K562 (cell line): Measurements from ENCODE around the gene PCDH12. TPM values are rescaled to one million over a fixed set of nuclear protein-coding genes. Genes with fewer than 3 reads are reported as not detected.

Source experiments
- CEBPB ChIP-seq: fragments of 450-650 bp; IDR thresholded peaks from 2 replicates; pipeline ENCODE4 v1.6.1; 2016; ENCODE audit warnings: missing genetic modification characterization, missing compliant biosample characterization
- GTF2A2 ChIP-seq: IDR thresholded peaks from 2 replicates; pipeline ENCODE4 v1.6.1; 2016; ENCODE audit warnings: mild to moderate bottlenecking, missing genetic modification characterization, missing compliant biosample characterization
- MAFK ChIP-seq: IDR thresholded peaks from 2 replicates; pipeline ENCODE4 v1.6.1; 2011; ENCODE audit warnings: low read length, improper control_type of control experiment
- TBL1XR1 ChIP-seq, 2 experiments: IDR thresholded peaks; 2 replicates each; pipeline ENCODE4 v1.6.1; 2012; ENCODE audit warnings: improper control_type of control experiment in 2 of 2, low read length in 2 of 2, mild to moderate bottlenecking in 1 of 2
- TFAP4 ChIP-seq: sonication (generic); formaldehyde crosslinking; IDR thresholded peaks from 2 replicates; pipeline ENCODE4 v1.8.0; 2022; ENCODE audit warnings: missing genetic modification reagents, mild to moderate bottlenecking, moderate library complexity, borderline replicate concordance
- THRAP3 ChIP-seq: fragments of 450-650 bp; IDR thresholded peaks from 2 replicates; pipeline ENCODE4 v1.6.1; 2016; ENCODE audit warnings: mild to moderate bottlenecking, inconsistent platforms, borderline replicate concordance
- USF2 ChIP-seq: sonication (generic); formaldehyde crosslinking; IDR thresholded peaks from 2 replicates; pipeline ENCODE4 v1.5.0; 2020; ENCODE audit warnings: missing genetic modification reagents
- ZBTB40 ChIP-seq, 2 experiments: fragments of 450-650 bp in 1 of 2; sonication (generic) in 1 of 2; formaldehyde crosslinking in 1 of 2; IDR thresholded peaks; 2 replicates each; pipeline versions ENCODE4 v1.7.1 to v1.9.0; 2016 to 2022; ENCODE audit warnings: inconsistent platforms in 1 of 2, mild to moderate bottlenecking in 1 of 2, missing genetic modification reagents in 1 of 2
- ZNF165 ChIP-seq: fragments of 250-450 bp; sonication (Bioruptor Pico); IDR thresholded peaks from 2 replicates; pipeline ENCODE4 v1.4.0; 2020; ENCODE audit warnings: borderline replicate concordance
- ZNF232 ChIP-seq: sonication (generic); formaldehyde crosslinking; IDR thresholded peaks from 2 replicates; pipeline ENCODE4 v1.8.0; 2022; ENCODE audit warnings: mild to moderate bottlenecking, missing genetic modification reagents
- ZNF274 ChIP-seq: IDR thresholded peaks from 2 replicates; pipeline ENCODE4 v1.6.1; 2011; ENCODE audit warnings: low read depth, mild to moderate bottlenecking, low read length, moderate library complexity, borderline replicate concordance
- ZNF449 ChIP-seq: fragments of 250-450 bp; sonication (Bioruptor Pico); IDR thresholded peaks from 2 replicates; pipeline ENCODE4 v1.8.0; 2022; ENCODE audit warnings: moderate library complexity, mild to moderate bottlenecking, inconsistent platforms
- polyA plus RNA-seq, 8 experiments: library from polyadenylated mRNA; depleted of rRNA in 4 of 8; stranded (reverse) in 5 of 8; unstranded in 3 of 8; fragments of >200 nt; fragmentation: Nextera tagmentation in 2 of 8; fragmentation: Illumina TruSeq in 1 of 8; extraction: Ambion mirVana in 2 of 8; extraction: Trizol in 1 of 8; gene quantifications; 2 replicates each; pipeline versions ENCODE4 v1.2.1 to v1.2.3, GENCODE V29; 2011 to 2014; ENCODE audit warnings: inconsistent platforms in 1 of 8, missing spikeins in 1 of 8
- total RNA-seq, 7 experiments: library from RNA; depleted of rRNA in 6 of 7; stranded (reverse); fragments of >200 nt in 6 of 7; fragmentation: Illumina TruSeq in 2 of 7; extraction: Trizol in 2 of 7; gene quantifications; 2 replicates each; pipeline versions ENCODE4 v1.2.1 to v1.2.3, GENCODE V29; 2011 to 2021; ENCODE audit warnings: low replicate concordance in 1 of 7

PCDH12 gene
- total and polyA plus RNA-seq, 9 of the 15 experiments (the other 6 are each of a cell fraction or from before 2014, with no cell fraction given): 0.01 to 0.04 (median 0.01) TPM; not detected in 4

- TF ChIP-seq THRAP3: no peak
- no peak for TF ChIP-seq CEBPB (tag)
- peak; percentile 86 for TF ChIP-seq ZBTB40 (IDR thresholded peaks at IDR 0.05)
- no peak for TF ChIP-seq ZBTB40 (CRISPR knock-in tag; IDR thresholded peaks at IDR 0.05)
- TF ChIP-seq ZNF232 (CRISPR knock-in tag): 0 out of 2 replicates have a peak, but pooled peaks have one; percentile 72
- peak; percentile 55; the same call in 1 of the 2 replicates for TF ChIP-seq USF2
- TF ChIP-seq ZNF165 (CRISPR knock-in tag): no peak
- no peak for TF ChIP-seq GTF2A2
- TF ChIP-seq MAFK: no peak
- no peak for TF ChIP-seq ZNF274
- no peak for TF ChIP-seq ZNF449 (CRISPR knock-in tag)
- TF ChIP-seq TFAP4: peak; percentile 100
- no peak for TF ChIP-seq TBL1XR1 (IDR thresholded peaks at IDR 0.05; ENCODE audit: low read length in 2 of 2)
Observed at GRCh38 chr5:141968914-141969608, 11.1 kb upstream of the PCDH12 start, which contains the start of gene RNF14 (continued).
